ENCODE data around the gene RTEL1.

GRCh38 chr20:63625771-63626423, 32.2 kb upstream of the RTEL1 start:
- TF ChIP-seq CTCF (IDR thresholded peaks at IDR 0.05): no peak
- no peak for TF ChIP-seq POLR2A (IDR thresholded peaks at IDR 0.05)

Data from lower leg skin (tissue), 3 donors.